ENCODE measurements around the gene TMEM115. TPM values are rescaled to one million over a fixed set of nuclear protein-coding genes. Genes with fewer than 3 reads are reported as not detected.

TMEM115 gene
- total and polyA plus RNA-seq, 2 experiments from 2014 or later, result 17.8 to 49.2 TPM

DNA sequence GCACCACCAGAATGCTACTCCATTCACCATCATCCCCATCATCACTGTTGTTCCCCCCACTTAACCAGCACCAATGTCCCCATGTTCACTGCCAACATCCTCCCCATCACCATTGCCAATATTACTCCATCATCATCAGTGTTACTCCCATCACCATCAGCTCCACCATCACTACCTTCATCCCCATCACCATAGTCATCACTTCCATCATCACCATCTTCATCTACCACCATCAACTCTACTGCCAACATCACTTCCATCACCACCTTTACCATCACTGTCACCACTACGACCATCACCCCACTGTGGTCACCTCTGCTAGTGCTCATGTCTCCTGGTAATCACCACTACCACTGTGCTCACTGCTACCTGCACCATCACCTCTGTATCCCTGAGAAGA lies 47.2 kb upstream of the TMEM115 start (continued):
- TF ChIP-seq, protein P1, sequence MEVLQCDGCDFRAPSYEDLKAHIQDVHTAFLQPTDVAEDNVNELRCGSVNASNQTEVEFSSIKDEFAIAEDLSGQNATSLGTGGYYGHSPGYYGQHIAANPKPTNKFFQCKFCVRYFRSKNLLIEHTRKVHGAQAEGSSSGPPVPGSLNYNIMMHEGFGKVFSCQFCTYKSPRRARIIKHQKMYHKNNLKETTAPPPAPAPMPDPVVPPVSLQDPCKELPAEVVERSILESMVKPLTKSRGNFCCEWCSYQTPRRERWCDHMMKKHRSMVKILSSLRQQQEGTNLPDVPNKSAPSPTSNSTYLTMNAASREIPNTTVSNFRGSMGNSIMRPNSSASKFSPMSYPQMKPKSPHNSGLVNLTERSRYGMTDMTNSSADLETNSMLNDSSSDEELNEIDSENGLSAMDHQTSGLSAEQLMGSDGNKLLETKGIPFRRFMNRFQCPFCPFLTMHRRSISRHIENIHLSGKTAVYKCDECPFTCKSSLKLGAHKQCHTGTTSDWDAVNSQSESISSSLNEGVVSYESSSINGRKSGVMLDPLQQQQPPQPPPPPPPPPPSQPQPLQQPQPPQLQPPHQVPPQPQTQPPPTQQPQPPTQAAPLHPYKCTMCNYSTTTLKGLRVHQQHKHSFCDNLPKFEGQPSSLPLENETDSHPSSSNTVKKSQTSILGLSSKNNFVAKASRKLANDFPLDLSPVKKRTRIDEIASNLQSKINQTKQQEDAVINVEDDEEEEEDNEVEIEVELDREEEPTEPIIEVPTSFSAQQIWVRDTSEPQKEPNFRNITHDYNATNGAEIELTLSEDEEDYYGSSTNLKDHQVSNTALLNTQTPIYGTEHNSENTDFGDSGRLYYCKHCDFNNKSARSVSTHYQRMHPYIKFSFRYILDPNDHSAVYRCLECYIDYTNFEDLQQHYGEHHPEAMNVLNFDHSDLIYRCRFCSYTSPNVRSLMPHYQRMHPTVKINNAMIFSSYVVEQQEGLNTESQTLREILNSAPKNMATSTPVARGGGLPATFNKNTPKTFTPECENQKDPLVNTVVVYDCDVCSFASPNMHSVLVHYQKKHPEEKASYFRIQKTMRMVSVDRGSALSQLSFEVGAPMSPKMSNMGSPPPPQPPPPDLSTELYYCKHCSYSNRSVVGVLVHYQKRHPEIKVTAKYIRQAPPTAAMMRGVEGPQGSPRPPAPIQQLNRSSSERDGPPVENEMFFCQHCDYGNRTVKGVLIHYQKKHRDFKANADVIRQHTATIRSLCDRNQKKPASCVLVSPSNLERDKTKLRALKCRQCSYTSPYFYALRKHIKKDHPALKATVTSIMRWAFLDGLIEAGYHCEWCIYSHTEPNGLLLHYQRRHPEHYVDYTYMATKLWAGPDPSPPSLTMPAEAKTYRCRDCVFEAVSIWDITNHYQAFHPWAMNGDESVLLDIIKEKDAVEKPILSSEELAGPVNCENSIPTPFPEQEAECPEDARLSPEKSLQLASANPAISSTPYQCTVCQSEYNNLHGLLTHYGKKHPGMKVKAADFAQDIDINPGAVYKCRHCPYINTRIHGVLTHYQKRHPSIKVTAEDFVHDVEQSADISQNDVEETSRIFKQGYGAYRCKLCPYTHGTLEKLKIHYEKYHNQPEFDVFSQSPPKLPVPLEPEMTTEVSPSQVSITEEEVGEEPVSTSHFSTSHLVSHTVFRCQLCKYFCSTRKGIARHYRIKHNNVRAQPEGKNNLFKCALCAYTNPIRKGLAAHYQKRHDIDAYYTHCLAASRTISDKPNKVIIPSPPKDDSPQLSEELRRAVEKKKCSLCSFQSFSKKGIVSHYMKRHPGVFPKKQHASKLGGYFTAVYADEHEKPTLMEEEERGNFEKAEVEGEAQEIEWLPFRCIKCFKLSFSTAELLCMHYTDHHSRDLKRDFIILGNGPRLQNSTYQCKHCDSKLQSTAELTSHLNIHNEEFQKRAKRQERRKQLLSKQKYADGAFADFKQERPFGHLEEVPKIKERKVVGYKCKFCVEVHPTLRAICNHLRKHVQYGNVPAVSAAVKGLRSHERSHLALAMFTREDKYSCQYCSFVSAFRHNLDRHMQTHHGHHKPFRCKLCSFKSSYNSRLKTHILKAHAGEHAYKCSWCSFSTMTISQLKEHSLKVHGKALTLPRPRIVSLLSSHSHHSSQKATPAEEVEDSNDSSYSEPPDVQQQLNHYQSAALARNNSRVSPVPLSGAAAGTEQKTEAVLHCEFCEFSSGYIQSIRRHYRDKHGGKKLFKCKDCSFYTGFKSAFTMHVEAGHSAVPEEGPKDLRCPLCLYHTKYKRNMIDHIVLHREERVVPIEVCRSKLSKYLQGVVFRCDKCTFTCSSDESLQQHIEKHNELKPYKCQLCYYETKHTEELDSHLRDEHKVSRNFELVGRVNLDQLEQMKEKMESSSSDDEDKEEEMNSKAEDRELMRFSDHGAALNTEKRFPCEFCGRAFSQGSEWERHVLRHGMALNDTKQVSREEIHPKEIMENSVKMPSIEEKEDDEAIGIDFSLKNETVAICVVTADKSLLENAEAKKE (CRISPR knock-in tag; IDR thresholded peaks at IDR 0.05), result no peak

DNA sequence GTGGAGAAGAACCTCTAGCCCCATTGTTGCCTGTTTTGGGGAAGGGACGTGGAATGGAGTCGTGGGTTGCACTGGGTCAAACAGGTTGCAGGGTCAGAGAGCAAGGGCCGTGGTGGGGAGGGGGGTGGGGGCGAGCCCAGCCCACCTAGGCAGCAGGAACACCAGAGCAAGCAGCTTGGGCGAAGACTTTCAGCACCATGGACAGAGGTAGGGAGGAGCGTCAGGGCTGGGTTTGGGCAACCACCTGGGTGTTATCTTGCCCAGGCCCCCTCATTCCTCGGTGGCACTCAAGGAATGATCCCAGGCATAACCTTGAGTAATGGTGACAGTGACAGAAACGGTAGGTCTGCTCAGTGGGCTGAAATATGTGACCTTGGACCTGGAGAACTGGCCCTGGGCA lies 45.9 kb upstream of the TMEM115 start:
- Histone ChIP-seq H3K27me3 (ENCODE audit: insufficient read depth) (no peaks in the 10 kb centered on the region), H2AFZ (no peak overlapping the region), H3F3A (replicated peaks; ENCODE audit: low read depth) (no peaks in the 10 kb centered on the region), H3K4me2 (no peak overlapping the region), H3K79me2 (replicated peaks; ENCODE audit: insufficient read depth) (no peaks in the 10 kb centered on the region), H3K4me3 (no peak overlapping the region), H3K36me3 (ENCODE audit: insufficient read depth) (no peaks in the 10 kb centered on the region; the same call in 1 of the 2 replicates), H4K20me1 (replicated peaks; ENCODE audit: insufficient read depth) (peaks cover 5% of the 10 kb centered on the region; the same call in 1 of the 2 replicates), H3K27ac (ENCODE audit: low read depth) (no peak overlapping the region), H3K9me2 (ENCODE audit: insufficient read depth) (no peaks in the 10 kb centered on the region), H3K4me1 (ENCODE audit: insufficient read depth) (no peaks in the 10 kb centered on the region)
- DNase-seq (ENCODE audit: low spot score) (peak; percentile 80), ATAC-seq (peak; percentile 83)
- TF ChIP-seq, protein P2, sequence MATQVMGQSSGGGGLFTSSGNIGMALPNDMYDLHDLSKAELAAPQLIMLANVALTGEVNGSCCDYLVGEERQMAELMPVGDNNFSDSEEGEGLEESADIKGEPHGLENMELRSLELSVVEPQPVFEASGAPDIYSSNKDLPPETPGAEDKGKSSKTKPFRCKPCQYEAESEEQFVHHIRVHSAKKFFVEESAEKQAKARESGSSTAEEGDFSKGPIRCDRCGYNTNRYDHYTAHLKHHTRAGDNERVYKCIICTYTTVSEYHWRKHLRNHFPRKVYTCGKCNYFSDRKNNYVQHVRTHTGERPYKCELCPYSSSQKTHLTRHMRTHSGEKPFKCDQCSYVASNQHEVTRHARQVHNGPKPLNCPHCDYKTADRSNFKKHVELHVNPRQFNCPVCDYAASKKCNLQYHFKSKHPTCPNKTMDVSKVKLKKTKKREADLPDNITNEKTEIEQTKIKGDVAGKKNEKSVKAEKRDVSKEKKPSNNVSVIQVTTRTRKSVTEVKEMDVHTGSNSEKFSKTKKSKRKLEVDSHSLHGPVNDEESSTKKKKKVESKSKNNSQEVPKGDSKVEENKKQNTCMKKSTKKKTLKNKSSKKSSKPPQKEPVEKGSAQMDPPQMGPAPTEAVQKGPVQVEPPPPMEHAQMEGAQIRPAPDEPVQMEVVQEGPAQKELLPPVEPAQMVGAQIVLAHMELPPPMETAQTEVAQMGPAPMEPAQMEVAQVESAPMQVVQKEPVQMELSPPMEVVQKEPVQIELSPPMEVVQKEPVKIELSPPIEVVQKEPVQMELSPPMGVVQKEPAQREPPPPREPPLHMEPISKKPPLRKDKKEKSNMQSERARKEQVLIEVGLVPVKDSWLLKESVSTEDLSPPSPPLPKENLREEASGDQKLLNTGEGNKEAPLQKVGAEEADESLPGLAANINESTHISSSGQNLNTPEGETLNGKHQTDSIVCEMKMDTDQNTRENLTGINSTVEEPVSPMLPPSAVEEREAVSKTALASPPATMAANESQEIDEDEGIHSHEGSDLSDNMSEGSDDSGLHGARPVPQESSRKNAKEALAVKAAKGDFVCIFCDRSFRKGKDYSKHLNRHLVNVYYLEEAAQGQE (IDR thresholded peaks at IDR 0.05; ENCODE audit: unreplicated experiment), result peak; percentile 93
- no peak for TF ChIP-seq EZH2phosphoT487 (IDR thresholded peaks at IDR 0.05; ENCODE audit: unreplicated experiment)
- Mint-ChIP-seq H3K4me1 (no peaks in the 10 kb centered on the region), H3K9me3 (no peaks in the 10 kb centered on the region; the same call in 2 of the 3 replicates), H3K27ac (no peak overlapping the region), H3K4me3 (no peak overlapping the region), H3K27me3 (ENCODE audit: insufficient read depth, low read depth, poor library complexity) (peaks cover 7% of the 10 kb centered on the region), H3K36me3 (ENCODE audit: low read depth) (no peaks in the 10 kb centered on the region; the same call in 2 of the 3 replicates)

All from GM23338 (cell line).